ENCODE data around the gene SPRED1.

SPRED1 gene

DNA sequence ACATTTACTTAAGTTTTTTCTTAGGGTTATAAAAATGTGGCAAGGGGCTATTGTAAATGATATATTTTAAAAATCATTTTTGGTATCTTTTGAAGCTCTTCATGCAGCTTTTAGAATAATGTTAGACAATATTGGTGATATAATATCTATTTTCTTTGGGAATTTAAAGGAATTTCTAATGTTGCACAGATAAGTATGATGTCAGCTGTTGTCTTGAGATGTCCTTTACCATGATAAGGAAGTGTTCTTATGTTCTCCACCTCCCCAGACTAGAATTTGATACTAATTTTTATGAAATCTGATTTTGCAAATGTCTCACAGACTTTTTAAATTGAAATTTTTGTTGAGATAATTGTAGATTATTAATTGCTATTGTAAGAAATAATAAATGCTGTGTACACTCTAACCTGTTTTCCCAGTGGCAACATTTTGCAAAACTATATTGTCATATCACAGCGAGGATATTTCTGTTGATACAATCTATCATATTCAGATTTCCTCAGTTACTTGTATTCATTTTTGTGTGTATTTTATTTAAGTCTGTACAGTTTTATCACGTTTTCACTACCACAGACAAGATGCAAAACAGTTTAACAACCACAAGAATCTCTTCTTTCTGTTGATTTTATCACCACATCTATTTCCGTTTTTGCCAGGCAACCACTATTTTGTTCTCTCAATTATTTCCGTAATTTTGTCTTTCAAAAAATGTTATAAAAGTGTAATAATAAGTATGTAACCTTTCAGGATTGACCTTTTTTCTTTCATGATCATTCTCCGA lies 55.4 kb downstream of the SPRED1 start:
- no peak overlapping the region for H3K4me3 ChIP-seq (ENCODE audit: low read depth, low read length)
- TF ChIP-seq CTCF (IDR thresholded peaks at IDR 0.05; ENCODE audit: low read depth, low read length) = no peak

- no peak overlapping the region for H3K4me3 ChIP-seq (ENCODE audit: low read depth, low read length)
- no peak for TF ChIP-seq CTCF (IDR thresholded peaks at IDR 0.05; ENCODE audit: low read depth, low read length)
These were observed 56.2 kb downstream of the SPRED1 start for GRCh38 chr15:38308797-38309196.

DNA sequence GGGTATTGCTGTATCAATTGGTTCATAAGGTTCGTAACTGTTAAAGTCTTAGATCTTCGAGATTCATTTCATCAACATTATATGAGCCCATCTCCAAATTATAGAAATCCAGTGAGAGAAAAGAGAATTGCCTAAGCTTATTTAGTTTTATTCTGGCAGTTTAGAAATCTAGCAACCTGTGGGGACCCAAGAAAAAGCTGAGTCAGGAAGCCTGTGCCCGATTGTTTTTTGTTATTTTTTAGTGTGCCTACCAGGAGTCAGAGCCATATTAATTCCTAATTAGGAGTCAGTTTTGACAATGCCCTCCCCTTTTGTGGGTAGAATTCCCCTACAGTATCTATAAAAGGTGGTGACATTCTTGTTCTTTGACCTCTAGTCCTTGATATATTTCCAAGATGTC lies 59.6 kb downstream of the SPRED1 start:
- TF ChIP-seq CTCF (IDR thresholded peaks at IDR 0.05; ENCODE audit: low read depth, low read length) = no peak
- H3K4me3 ChIP-seq (ENCODE audit: low read depth, low read length) = no peak overlapping the region

DNA sequence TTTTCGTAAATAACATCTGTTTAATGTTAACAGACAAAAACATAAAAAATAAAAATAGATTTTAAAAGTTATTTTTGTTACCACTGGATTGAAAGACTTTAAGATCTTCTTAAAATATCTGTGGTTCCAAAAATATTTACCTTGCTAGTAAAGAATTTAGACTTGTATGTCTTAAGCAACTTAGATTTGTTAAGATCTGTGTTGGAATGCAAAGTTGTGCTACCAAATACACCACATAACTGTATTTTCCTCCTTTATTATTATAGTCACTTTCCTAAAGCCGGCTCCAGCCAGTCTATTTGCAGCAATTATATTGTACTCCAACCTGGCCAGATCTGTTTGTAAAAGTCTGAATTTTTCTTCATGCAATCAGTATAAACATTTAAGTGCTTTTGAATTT lies 63.7 kb downstream of the SPRED1 start:
- TF ChIP-seq CTCF (IDR thresholded peaks at IDR 0.05; ENCODE audit: low read depth, low read length) = no peak

GRCh38 chr15:38320181-38320580 lies 67.5 kb downstream of the SPRED1 start:
- H3K4me3 ChIP-seq (ENCODE audit: low read depth, low read length) = no peak overlapping the region
- no peak for TF ChIP-seq CTCF (IDR thresholded peaks at IDR 0.05; ENCODE audit: low read depth, low read length)

More for the DNA sequence above, 63.7 kb downstream of the SPRED1 start:
- no peak overlapping the region for H3K4me3 ChIP-seq (ENCODE audit: low read depth, low read length)

- H3K4me3 ChIP-seq (ENCODE audit: low read depth, low read length) = no peak overlapping the region
- TF ChIP-seq CTCF (IDR thresholded peaks at IDR 0.05; ENCODE audit: low read depth, low read length) = no peak
These were observed 68.2 kb downstream of the SPRED1 start for GRCh38 chr15:38320866-38321265.

- no peak for TF ChIP-seq CTCF (IDR thresholded peaks at IDR 0.05; ENCODE audit: low read depth, low read length)
- H3K4me3 ChIP-seq (ENCODE audit: low read depth, low read length) = no peak overlapping the region
These were observed 71.3 kb downstream of the SPRED1 start for GRCh38 chr15:38323895-38324294.
